HAP-1 (cell line): Measurements from ENCODE around the gene TMEM219.
"Not testable (repeated sequence)": the region's sequence is repeated elsewhere in the genome, so short reads cannot be mapped to it uniquely, and the experiment has no call there.

Experiments used
- DNase-seq, 2 experiments: peaks; one replicate each; pipeline ENCODE4 v3.0.0-alpha.2; 2016 to 2020; ENCODE audit warnings: low spot score in 2 of 2
- H3K27me3 ChIP-seq: fragments of 250-450 bp; sonication (Bioruptor Pico); 2 replicates; pipeline ENCODE4 v1.5.1; 2020; ENCODE audit warnings: low read depth, mild to moderate bottlenecking, moderate library complexity
- H3K36me3 ChIP-seq: fragments of 250-450 bp; sonication (Bioruptor Pico); replicated peaks from 2 replicates; pipeline ENCODE4 v1.5.1; 2020; ENCODE audit warnings: mild to moderate bottlenecking
- H3K4me1 ChIP-seq: fragments of 250-450 bp; sonication (Bioruptor Pico); 2 replicates; pipeline ENCODE4 v1.5.1; 2020; ENCODE audit warnings: mild to moderate bottlenecking
- H3K4me3 ChIP-seq: fragments of 250-450 bp; sonication (Bioruptor Pico); 2 replicates; pipeline ENCODE4 v1.5.1; 2020; ENCODE audit warnings: mild to moderate bottlenecking, moderate library complexity
- H3K9me3 ChIP-seq: fragments of 250-450 bp; sonication (Bioruptor Pico); 2 replicates; pipeline ENCODE4 v1.5.1; 2020; ENCODE audit warnings: mild to moderate bottlenecking, moderate library complexity
- in situ Hi-C: fragments of 300-500 bp; cut with MboI; formaldehyde crosslinking; loops from 3 replicates; pipeline ENCODE4 v1.14.3; 2020; ENCODE audit warnings: low sequenced_read_pairs, inconsistent platforms, mixed read lengths

Gene TMEM219

GRCh38 chr16:30012598-30012997, 50.7 kb downstream of the TMEM219 start:
- H3K4me3 ChIP-seq, H3K4me1 ChIP-seq, H3K9me3 ChIP-seq, H3K36me3 ChIP-seq, H3K27me3 ChIP-seq, in situ Hi-C loops, DNase-seq: not testable (repeated sequence)

- in situ Hi-C loops, H3K4me1 ChIP-seq, H3K36me3 ChIP-seq, DNase-seq, H3K4me3 ChIP-seq, H3K9me3 ChIP-seq, H3K27me3 ChIP-seq: not testable (repeated sequence)
Measured at GRCh38 chr16:30015450-30015849, 53.6 kb downstream of the TMEM219 start.

- Histone ChIP-seq H3K27me3 (no peaks in the 10 kb centered on the region), H3K36me3 (no peaks in the 10 kb centered on the region), H3K9me3 (no peaks in the 10 kb centered on the region), H3K4me3 (no peak overlapping the region), H3K4me1 (peaks cover 5% of the 10 kb centered on the region; the same call in 1 of the 2 replicates)
- in situ Hi-C loops: no loop called here
- no peak for DNase-seq
Measured at GRCh38 chr16:30016555-30017276, 54.8 kb downstream of the TMEM219 start.

- Histone ChIP-seq H3K9me3 (no peaks in the 10 kb centered on the region), H3K27me3 (no peaks in the 10 kb centered on the region), H3K4me1 (peaks cover 5% of the 10 kb centered on the region; the same call in 1 of the 2 replicates), H3K4me3 (no peak overlapping the region), H3K36me3 (no peaks in the 10 kb centered on the region)
- in situ Hi-C loops: no loop called here
- no peak for DNase-seq
Measured at GRCh38 chr16:30017277-30017656, 55.4 kb downstream of the TMEM219 start.

- H3K9me3 ChIP-seq, DNase-seq, in situ Hi-C loops, H3K4me1 ChIP-seq, H3K4me3 ChIP-seq, H3K27me3 ChIP-seq, H3K36me3 ChIP-seq: not testable (repeated sequence)
Measured at GRCh38 chr16:30017937-30018336, 56.1 kb downstream of the TMEM219 start.

- H3K27me3 ChIP-seq: no peaks in the 10 kb centered on the region
- no peak for DNase-seq
- in situ Hi-C loops: no loop called here
- H3K4me3 ChIP-seq: no peak overlapping the region
- H3K36me3 ChIP-seq: no peaks in the 10 kb centered on the region
- peaks cover 5% of the 10 kb centered on the region; the same call in 1 of the 2 replicates for H3K4me1 ChIP-seq
- H3K9me3 ChIP-seq: no peaks in the 10 kb centered on the region
Measured at GRCh38 chr16:30018731-30019158, 56.9 kb downstream of the TMEM219 start.
